GM21737 (cell line): ENCODE results near the gene TMEM178B.
"Not testable (repeated sequence)": the region's sequence is repeated elsewhere in the genome, so short reads cannot be mapped to it uniquely, and the experiment has no call there.

Source experiments
- ATAC-seq: cut with Tn5 transposase; IDR thresholded peaks from one replicate; pipeline ENCODE4 v1.9.1; 2021; ENCODE audit warnings: mild to moderate bottlenecking, moderate library complexity; ENCODE audit not compliant: unreplicated experiment

The TMEM178B gene

DNA sequence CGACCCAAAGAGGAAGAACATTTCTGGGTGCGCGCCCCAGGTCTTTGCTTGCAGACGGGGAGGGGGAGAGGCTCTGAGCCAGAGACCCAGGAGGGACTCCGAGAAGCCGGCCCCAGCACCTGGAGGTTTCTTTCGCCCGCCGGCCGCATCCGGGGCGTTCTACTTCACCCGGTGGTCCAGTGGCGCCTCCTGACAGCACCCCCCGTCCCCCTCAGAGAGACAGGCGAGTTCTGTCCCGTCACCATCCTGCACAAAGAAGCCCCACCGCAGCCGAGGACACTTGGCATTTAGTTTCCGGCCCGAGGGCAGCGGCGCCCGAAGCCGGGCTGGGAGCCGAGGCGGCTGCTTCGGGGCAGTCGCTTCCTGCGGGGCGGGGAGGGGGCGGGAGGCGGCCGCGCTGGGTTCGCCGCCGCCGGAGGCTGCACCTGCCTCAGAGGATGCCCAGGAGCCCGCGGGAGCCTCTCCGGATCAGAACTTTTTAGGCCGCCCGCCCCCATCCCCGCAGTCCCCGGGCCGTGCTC, at the start of gene TMEM178B:
TSS of gene TMEM178B (plus strand) at position 424 of the 521 bp plus-strand sequence.
- ATAC-seq, result no peak

DNA sequence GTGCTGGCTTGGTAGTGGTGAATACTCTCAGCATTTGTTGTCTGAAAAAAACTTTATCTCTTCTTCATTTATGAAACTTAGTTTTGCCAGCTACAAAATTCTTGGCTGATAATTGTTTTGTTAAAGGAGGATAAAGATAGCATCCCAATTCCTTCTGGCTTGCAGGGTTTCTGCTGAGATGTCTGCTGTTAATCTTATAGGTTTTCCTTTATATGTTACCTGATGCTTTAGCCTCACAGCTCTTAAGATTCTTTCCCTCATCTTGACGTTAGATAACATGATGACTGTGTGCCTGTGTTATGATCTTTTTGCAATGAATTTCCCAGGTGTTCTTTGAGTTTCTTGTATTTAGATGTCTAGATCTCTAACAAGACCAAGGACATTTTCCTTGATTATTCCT, 49.2 kb upstream of the TMEM178B start:
- ATAC-seq, result no peak

GRCh38 chr7:141027043-141027442, 46.8 kb upstream of the TMEM178B start:
- no peak for ATAC-seq

DNA sequence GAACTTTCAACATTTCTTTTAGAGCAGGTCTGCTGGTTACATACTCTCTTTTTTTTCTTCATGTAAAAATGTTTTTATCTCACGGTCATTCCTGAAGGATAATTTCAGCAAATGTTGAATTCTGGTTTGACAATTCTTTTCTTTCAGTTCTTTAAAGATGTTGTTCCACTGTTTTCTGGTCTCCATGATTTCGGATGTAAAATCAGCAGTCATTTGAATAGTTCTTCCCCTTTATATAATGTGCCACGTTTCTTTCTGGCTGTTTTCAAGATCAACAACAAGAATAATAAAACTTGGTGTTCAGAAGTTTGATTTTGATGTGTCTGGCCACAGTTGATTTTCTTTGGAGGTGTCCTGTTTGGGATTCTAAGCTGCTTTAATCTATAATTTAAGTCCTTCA, 45.1 kb upstream of the TMEM178B start:
- ATAC-seq, result no peak

- ATAC-seq, result not testable (repeated sequence)
These were observed 41.1 kb upstream of the TMEM178B start for GRCh38 chr7:141032539-141033323.

DNA sequence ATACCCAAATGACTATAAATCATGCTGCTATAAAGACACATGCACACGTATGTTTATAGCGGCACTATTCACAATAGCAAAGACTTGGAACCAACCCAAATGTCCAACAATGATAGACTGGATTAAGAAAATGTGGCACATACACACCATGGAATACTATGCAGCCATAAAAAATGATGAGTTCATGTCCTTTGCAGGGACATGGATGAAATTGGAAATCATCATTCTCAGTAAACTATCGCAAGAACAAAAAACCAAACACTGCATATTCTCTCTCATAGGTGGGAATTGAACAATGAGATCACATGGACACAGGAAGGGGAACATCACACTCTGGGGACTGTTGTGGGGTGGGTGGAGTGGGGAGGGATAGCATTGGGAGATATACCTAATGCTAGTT, 35.8 kb upstream of the TMEM178B start:
- ATAC-seq, result not testable (repeated sequence)

DNA sequence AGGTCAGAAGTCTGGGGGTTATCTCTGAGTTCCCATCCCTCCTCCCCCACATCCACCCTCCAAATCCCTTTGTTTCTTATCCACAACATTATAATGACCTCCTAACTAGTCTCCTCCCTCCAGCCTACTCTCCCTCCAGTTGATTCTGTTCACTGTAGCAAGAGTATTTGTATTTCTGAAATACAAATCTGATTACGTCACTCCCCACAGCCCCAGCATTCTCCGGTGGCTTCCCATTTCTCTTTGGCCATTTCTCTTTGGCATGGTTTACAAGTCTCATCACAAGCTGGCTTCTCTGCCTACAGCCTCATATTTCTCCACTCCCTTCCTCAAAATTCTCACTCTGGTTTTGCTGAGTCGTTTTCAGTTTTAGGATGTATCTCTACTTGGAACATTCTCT, 34.5 kb upstream of the TMEM178B start:
- no peak for ATAC-seq

GRCh38 chr7:141042222-141043193, 31.4 kb upstream of the TMEM178B start:
- ATAC-seq, result no peak

DNA sequence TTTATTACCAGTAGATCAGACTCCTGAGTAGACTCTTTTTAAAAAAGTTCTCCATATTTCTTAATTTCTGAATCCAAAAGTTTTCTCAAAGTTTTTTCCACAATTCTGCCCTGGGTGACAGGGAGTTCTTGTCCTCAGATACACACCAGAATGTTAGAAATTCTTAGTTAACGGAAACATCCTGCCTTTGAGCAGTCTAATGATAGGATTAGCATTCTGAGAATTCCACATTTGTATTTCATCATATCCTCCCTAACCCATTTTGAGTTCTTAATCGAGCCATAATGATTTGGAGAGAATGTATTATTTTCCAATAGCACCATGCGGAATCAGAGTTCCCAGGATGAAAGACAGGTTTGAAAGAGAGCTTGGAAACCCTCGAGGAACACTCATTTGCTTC, 30.2 kb upstream of the TMEM178B start:
- no peak for ATAC-seq

GRCh38 chr7:141045126-141045841, 28.6 kb upstream of the TMEM178B start:
- ATAC-seq, result no peak

DNA sequence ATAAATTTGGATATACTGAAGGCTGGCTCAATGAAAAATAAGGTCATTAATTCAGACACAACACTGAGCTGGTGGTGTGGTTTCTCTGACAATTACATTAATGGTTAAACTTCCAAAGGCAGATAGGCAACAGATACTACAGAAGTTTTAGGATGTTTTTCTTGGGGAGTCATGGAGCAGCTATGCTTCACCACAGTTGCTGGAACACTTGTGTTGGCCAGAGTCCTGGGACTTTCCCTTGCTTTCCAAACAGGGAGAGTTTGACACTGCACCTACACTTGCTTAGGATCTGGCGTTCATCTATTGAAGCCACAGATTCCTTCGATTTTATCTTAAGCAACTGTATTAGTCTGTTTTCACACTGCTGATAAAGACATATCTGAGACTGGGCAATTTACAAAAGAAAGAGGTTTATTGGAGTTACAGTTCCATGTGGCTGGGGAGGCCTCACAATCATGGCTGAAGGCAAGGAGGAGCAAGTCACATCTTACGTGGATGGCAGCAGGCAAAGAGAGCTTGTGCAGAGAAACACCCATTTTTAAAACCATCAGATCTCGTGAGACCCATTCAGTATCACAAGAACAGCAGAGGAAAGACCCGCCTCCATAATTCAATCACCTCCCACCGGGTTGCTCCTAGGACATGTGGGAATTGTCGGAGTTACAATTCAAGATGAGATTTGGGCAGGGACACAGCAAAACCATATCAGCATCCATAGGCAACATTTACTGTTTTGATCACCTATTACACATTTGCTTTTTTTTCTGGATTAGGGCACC, 27.8 kb upstream of the TMEM178B start:
- ATAC-seq, result no peak

DNA sequence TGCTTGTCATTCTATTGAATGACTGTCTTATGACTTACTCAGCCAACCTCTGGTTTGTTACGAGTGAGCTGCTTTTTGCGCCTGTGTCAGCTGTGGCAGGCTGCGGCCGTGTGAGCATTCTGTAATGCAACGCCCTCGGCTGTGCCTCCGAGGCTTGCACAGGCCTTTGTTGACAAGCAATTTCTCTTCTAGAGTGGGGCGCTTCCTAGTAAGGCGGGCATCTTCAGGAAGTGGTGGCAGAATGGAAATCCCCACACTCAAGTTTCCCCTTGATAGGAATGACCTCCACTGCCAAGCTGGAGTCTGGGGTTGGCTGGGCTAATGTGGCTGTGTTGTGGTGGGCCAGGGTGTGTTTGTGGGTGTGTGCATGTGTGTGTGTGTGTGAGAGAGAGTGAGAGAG, 20.2 kb upstream of the TMEM178B start:
- ATAC-seq, result no peak

DNA sequence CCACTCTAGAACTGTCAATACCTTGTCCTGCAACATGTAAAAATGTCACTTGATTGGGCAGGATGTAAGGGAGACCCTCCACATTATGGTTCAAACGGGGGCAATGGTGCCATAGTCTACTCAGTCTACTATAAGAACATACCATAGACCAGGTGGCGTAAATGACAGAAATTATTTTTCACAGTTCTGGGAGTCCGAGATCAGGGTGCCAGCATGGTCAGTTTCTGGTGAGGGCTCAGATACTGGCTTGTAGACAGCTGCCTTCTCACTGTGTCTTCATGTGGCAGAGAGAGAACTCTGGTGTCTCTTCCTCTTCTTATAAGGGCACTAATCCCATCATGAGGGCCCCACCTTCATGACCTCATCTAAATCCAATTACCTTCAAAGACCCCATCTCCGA, 18.7 kb upstream of the TMEM178B start:
- no peak for ATAC-seq

GRCh38 chr7:141057788-141058187, 16.1 kb upstream of the TMEM178B start:
- no peak for ATAC-seq

DNA sequence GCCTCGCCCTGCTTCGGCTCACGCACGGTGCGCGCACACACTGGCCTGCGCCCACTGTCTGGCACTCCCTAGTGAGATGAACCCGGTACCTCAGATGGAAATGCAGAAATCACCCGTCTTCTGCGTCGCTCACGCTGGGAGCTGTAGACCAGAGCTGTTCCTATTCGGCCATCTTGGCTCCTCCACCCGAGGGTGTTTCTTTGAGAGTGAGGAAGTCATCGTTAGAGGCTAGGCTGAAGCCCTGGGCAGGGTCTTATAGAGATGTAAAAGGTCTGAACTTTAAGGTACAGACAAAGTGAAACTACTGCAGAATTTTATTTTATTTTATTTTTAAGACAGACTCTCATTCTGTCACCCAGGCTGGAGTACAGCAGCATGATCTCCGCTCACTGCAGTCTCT, 6.0 kb upstream of the TMEM178B start:
- ATAC-seq, result not testable (repeated sequence)

GRCh38 chr7:141071260-141071854, 2.5 kb upstream of the TMEM178B start:
- no peak for ATAC-seq

- ATAC-seq, result no peak
These were observed 1.9 kb upstream of the TMEM178B start for GRCh38 chr7:141071855-141072547.

DNA sequence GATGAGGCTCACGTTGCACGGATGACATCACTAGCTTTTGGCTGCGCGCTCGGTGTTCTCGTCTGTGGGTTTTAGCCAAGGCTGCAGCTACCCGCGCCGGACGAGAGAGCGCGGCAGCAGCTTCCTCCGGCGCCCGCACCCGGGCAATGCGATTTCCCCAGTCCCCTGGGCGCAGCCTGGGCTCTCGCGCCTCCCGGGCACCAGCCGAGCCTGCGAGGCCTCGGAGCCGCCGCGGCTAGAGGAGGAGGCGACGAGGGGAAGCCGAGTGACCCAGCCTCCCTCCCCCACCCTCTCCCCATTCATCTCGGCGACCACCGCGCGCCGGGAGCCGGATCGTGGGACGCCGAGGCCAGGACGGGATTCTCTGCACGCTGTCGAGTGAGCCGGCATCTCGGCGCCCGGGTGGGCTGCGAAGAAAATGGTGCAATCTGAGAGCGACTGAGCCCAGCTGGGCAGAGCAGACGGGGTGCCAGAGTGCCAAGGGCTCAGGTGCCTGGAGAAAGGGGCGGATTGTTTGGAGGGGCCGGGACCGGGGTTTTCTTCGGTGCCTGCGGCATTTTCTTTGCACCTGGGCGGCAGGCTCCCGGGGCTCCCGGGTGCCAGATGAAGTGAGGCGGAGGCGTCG, 1.2 kb upstream of the TMEM178B start:
- ATAC-seq, result no peak

GRCh38 chr7:141073173-141073640, 657 bp upstream of the TMEM178B start:
- ATAC-seq, result no peak
